ENCODE data around the gene GUCY1A2.
"Not testable (repeated sequence)": the region's sequence is repeated elsewhere in the genome, so short reads cannot be mapped to it uniquely, and the experiment has no call there.

GUCY1A2 gene

DNA sequence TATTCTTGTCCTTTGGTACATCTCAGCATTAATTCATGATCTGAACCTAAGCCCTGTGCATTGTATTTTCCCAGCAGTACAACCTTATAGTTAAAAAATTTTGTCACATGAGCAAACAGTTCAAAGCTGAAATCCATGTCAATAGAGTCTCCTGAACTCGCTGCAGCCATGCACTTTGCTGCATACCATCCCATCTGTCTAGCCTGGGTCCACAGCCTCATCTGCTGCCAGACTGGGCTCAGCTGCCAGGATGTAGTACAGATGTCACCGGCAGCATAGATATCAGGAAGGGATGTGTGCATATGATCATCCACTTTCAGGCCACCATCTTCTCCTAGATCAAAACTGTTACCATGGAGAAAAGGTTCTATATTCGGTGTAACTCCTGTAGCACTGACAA, 191.7 kb downstream of the GUCY1A2 start:
- not testable (repeated sequence) for DNase-seq

DNA sequence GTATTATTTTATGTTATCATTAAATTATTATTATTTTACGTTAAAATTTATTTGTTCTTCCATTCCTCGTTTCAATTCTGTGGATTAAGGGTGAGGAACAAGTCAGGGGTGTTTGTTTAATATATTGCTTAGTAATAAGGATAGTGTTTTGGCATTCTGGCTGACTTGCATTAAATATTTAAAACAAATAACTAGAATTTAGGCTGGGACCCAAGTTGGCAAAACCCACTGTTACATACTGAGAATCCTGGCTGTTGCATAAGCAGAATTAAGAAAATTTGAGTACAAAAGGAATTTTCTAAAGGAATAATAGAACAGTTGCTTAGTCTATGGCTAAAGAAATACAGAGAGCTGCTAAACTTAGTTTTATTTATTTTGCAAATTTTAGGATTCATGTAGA, 196.4 kb downstream of the GUCY1A2 start:
- DNase-seq, result no peak

DNA sequence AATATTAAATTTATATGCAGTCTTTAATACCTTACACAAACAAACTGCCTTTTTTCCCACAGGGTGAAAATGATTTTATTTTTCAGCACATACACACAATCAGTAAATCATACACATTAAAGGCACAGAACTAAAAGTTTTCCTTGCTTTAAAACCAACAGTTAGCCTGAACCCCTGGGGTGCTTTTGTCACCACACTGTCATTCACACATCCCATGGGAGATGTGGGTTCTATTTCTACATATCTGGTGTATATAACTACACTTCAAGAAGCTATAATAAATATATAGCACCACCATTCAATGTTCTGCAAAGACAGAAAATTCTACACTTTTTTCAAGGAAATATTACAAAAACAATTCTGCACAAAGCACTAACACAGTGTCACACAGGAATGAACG, 197.0 kb downstream of the GUCY1A2 start:
- no peak for DNase-seq

DNA sequence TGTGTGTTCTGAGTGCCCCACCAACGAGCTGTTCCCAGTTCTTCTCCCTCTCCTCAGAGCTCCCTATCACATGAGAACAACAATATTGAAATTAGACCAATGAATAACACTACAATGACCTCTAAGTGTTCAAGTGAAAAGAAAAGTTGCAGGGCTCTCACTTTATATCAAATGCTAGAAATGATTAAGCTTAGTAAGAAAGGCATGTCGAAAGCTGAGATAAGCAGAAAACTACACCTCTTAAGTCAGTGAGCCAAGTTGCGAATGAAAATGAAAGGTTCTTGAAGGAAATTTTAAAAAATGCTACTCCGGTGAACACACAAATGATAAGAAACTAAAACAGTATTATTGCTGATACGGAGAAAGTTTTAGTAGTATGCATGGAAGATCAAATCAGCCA, 199.8 kb downstream of the GUCY1A2 start:
- DNase-seq, result no peak

DNA sequence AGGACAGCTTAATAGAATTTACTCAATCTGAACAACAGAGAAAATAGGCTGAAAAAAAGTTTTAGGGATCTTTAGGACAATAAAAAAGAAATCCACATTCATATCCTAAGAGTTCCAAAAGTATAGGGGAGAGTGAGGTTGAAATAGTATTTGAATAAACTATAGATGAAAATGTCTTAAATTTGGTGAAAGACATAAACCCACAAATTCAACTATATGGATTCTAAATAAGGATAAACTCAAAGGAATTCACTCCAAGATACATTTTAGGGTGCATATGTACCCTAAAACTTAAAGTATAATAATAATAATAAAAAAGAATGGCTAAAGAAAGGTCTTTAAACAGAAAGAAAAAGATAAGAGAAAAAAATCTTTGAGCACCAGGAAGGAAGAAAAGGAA, 203.1 kb downstream of the GUCY1A2 start:
- no peak for DNase-seq

DNA sequence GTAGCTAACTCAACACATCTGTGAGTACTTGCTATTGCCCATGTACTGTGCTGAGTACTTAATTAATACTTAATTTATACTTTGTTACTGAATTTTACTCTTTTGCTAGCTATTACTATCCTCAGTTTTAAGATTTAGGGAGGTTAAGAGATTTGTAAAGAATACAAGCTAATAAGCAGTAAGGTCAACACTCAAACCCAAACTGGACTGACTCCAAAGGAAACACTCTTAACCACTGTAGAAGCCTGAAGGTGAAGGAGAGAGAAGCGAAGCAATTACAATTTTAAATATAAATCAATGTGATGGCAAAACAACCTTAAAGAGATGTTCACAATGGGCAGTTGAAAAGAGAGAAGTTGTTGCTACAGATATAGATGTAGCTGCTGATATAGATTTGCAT, 204.5 kb downstream of the GUCY1A2 start:
- DNase-seq, result no peak

DNA sequence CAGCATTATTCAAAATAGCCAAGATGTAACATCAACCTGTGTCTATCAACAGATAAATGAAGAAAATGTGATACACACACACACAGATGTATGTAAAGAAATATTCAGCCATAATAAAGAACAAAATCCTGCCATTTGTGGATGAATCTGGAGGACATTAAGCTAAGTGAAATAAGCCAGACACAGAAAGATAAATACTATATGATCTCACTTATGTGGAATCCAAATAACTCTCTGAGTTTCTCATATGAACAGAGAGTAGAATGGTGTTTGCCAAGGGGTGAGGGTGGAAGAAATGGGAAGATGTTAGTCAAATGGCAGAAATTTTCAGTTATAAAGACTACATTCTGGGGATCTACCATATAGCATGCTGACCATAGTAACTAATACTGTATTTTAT, 224.2 kb downstream of the GUCY1A2 start:
- DNase-seq, result no peak

DNA sequence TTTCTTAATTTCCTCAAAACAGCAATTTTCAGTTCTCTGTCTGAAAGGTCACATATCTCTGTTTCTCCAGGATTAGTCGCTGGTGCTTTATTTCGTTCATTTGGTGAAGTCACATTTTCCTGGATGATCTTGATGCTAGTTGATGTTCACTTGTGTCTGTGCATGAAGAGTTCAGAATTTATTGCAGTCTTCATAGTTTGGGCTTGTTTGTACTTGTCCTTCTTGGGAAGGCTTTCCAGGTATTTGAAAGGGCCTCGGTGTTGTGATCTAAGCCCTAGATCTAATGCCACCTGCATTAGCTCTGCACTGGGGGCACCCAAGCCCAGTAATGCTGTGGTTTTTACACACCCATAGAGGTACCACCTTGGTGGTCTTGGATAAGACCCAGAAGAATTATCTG, 228.9 kb downstream of the GUCY1A2 start:
- DNase-seq, result no peak

DNA sequence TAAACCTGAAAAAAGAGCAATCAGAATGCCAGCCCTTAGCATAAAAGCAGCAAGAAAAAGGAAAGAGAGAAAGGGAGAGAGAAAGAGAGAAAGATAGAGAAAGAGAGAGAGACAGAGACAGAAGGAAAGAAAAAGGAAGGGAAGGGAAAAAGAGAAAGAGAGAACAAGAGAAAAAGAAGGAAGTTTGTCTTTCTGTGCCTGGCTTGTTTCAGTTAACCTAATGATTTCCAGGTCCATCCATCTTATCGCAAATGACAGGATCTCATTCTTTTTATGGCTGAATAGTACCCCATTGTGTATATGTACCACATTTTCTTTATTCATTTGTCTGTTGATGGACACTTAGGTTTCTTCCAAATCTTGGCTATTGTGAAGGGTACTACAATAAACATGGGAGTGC, 230.8 kb downstream of the GUCY1A2 start:
- no peak for DNase-seq

DNA sequence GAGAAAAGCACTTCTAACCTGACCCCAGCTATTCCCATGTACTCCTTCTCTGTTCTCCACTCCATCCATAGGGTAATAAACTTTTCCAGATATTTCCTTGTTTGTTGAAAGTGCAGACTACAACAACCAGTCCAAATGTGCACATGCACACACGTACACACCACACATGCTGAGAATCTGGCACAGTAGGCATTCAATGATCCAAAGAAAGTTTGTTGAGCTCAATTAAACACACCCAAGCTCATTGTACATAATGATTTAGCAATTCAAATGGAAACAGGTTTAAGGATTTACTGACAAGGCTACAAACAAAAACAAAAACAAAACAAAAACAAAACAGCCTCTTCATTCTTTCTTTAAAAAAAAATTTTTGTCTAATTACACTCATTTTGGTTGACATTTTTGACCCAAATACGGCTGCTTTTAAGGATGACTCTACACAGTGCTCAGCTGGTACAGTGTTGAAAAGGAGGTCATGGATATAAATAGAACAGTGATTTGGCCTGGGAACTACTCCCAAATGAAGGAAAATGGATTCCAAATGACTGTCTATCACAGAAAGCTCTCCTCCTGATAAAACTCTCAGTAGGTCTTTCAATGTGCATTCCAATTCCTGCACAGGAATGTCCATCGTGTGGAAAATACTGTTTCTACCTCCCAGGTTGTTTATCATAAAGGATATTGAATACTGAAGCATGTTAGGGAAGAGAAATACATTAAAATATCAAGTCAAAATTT, 232.2 kb downstream of the GUCY1A2 start:
- DNase-seq, result no peak

DNA sequence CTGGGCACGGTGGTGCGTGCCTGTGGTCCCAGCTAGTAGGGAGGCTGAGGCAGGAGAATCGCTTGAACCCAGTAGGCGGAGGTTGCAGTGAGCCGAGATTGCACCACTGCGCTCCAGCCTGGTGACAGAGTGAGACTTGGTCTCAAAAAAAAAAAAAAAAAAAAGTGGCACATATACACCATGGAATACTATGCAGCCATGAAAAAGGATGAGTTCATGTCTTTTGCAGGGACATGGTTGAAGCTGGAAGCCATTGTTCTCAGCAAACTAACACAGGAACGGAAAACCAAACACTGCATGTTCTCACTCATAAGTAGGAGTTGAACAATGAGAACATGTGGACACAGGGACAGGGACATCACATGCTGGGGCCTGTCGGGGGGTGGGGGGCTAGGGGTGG, 241.0 kb downstream of the GUCY1A2 start:
- not testable (repeated sequence) for DNase-seq

DNA sequence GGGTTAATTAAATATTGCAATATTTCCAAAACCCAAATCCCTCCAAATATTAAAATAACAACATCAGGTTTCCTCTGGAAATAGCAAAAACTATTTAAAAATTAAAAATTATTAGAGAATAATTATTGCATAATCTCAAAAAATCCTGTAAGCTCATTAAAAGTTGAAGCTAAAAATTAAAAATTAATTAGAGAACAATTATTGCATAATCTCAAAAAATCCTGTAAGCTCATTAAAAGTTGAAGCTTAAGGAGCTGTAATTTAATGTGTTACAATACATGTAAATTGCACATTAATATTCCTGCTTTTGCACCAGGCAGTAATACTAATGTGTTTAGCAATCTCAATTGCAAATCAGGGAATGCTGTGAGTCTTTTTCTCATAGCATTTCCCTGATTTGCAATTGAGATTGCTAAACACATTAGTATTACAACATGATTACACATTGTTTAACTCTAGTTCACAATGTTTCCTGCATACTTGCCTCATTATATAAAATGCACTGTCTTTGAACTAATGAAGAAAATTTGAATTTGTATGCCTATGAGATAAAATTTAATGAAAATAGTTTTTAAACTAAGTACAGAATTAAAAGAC, 247.7 kb downstream of the GUCY1A2 start:
- DNase-seq, result no peak

DNA sequence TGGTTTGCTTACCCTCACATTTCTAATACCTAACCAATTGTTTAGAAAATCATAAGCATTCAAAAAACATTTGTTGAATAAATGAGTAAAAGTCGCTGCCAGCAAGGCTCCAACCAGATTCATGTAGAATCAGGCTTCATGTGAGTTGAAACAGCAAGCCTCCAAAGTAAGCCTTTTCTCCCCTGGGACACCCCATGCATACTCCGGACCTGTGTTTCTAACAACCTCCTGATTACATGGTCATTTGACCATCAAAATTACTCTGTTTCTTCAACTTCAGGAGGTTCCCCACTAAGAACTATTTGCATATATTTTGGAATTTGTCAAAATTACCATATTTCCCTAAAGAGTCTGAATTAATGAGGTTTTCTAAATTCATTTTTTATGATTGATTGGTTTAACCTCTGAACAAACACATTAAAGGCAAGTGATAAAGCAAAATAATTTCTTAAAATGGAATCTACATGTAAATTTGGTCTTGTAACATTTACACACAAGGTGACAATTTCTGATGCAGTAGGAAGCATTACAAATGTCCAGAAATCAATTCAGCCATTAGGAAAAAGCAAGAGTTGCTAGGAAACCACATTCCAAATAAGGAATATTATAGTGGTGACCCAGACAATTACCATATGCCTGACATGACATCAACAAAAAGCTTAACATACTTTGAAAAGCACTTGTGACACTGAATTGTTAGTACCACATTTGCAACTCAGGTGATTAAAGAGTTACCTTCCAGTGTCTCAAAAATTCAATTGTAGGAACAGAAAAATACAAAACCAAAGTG, 252.6 kb downstream of the GUCY1A2 start:
- no peak for DNase-seq

DNA sequence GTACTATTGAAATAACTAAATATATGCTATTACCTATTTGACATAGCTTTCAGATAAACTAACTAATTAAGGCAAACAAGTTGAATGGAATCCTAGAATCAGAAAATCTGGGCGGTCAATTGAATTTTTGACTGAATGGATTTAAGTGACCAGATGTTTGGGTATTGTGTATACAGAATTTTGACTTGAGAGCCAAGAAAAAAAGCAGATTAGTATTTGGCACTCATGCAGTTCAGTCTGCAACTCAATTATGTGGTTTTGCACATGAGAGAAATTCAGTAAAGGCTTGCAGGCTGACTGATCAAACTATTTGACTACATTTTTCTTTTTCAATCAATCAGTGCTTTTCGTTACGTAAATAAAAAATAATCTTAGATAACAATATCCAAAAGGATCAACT, 254.8 kb downstream of the GUCY1A2 start:
- no peak for DNase-seq

DNA sequence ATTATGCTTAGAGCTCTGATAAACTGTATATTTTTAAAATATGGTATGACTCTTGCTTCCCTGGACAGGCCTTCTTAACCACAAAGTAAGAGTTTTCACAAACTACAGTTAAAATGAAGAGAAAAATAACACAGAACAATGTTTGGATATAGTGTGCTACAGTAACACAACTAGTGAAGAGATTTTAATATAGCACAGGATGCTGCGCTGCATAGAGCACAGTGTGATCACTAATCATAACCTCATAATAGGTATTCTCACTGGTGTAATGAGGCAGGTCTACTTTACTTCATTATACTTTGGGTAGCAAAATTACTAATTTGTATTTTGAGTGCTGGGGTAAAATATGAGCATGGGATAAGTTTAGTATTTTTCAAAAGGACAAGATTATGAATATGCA, 256.5 kb downstream of the GUCY1A2 start:
- DNase-seq, result no peak

DNA sequence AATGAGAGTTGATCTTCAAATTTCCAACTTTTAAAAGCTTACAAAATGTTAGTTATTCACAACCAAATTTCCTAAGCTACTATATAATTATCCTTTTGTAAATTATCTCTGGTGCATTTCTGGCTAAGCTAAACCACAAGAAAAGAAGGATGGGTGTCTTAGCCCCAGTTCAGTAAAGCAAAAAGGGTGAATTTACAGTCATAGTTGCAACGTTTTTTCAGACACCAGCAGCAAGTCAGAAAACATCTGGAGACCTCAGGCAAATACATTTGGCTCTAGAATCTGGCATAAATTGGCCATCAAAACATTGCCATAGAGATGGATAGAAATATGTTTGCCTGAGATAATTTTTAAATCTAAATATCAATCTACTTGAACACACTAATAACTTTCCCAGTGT, 257.0 kb downstream of the GUCY1A2 start:
- DNase-seq, result no peak

DNA sequence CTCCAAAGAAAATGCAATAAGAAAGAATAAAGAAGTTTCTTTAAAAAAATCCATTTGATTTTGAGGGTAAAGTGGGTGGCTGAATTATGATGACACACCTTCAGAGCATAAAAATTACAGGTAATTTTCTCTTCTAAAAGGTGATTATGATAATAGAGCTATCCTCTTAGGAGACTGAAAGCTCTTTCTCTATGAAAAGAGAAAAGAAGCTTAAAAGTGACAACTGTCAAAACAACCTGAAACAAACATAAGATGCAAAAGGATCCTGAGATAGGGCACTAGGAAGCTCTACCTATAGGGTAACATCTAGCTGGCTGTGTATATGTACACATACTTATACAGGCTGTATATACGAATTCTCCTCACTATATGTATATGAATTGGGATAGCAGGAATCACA, 270.2 kb downstream of the GUCY1A2 start:
- no peak for DNase-seq

DNA sequence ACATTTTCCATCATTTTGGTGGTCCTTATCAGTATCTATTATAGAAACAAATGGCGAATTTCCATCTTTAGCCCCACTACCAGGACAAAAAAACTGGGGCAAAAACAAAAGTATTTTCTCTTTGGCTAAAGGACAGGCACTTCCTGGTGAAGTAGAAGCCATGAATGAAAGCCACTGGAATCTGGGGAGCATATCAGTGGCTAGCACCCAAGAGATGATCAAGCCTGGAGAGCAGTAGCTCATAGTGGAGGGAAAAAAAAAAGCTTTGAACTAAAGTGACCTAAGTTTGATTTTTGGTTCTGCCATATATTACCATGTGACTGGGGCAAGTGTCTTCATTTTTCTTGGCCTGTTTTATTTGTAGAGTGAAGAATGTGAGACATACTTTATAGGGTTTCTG, 272.3 kb downstream of the GUCY1A2 start:
- DNase-seq, result no peak

DNA sequence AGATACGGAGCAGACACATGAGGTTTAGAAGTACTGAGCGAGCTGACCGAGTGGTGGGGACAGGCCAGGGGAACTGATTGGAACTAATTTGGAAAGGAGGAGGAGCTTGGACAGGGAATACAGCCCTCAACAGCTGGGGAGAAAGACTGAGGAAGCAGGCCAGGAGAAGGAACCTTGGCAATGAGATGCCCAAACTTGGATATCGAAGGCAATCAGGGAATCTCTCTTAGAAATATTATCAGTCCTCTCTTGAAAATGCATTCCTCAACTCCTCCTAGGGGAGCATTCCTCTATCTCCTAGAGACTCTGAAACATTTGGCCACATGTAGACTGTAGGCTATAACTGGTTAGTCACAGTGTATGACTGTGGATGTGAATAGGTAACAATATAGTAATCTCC, 284.6 kb downstream of the GUCY1A2 start:
- DNase-seq, result no peak

DNA sequence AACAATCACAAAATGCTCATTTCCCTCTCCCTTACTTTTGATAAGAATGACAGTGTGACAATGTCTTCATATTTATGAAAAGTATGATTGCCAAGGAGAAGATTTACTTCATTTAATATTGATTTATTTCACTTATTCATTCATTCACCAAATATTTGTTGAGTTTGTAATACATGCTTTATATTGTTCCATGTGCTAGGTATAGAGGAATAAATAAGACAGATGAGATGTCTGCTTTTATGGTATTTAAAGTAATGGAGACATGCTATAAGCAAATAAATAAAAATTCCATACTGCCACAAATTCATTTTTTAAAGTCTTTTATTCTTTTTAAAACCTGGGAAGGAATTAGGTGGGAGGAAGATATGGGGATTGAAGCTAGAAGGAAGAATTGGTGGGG, 289.4 kb downstream of the GUCY1A2 start:
- DNase-seq, result no peak

DNA sequence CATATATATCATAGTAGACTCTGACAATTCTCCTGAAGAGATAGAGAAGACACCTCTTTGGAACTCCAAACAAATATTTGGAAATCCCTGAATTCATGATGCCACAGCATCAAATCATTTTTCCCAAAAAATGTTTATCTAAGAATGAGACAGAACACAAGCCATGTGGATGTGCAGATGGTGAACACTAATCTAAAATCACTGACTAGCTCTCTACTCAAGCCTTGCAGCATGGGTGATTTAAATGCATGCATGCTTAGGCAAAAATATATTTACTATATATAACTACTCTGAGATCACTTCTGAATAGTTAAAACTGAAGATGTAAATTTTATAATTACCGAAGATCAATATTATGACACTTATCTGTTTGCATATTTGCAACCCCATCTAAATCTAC, 289.9 kb downstream of the GUCY1A2 start:
- DNase-seq, result no peak

DNA sequence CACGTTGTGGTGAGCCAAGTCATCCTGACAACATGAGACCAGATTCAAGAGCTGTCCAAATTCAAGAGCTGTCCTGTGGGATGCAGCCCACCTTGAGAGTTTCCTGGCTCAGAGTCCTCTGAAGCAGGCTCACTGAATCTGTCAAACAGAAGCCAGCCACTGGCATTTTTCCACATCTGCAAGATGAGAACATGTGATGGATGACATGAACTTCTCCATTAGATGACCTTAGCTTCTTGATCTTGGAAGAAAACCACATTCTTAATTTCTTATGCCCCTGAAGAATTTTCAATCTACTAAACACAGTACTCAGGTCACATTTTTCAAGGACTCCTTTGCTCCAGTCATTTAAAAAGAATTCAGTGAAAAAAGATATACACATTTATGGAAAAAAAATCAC, 291.0 kb downstream of the GUCY1A2 start:
- no peak for DNase-seq

DNA sequence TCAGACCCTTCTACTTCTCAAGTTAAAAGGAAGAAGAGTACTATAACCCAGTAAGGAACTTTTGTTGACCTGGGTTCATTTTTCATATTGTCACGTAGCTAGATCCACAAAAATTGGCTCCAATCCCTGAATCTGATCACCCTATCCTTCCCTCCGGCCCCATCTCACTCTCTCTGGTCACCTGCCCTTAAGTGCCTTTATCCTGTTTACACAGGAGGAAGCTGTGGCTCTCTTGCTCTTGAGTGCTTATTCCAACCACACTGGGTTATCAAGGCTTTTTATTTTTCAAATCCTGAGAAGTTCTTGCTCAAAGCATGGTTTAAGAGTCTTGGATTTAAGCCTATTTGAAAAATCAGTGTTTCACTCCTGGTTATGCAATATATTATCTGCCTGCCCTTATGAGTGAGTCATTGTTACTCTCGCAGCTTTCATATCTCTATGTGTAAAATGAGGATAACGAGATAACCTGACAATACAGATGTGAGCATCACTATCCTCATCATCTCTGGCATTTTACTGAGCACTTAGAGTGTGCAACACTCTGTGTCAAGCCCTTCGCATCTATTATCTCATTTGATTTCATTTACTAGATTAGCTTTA, 293.9 kb downstream of the GUCY1A2 start:
- DNase-seq, result no peak

DNA sequence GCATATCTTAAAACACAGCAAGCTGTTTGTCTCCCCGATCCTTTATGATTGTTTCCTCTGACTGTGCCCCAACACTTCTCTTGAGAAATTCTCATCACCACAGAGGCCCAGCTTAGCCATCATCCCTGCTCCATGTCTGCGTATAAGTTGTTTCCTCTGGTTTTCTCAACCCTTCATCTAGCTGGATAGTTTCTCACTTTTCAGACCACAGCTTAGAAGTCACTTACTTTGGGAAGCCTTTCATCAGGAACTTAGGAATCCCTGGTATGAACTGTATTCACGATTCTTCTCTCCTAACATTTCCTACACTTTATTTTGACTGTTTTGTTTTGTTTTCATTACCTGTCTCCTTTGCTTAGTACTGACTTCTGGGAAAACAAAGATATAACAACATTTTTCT, 295.2 kb downstream of the GUCY1A2 start:
- no peak for DNase-seq
